ENCODE measurements around the gene SIDT1.
"Not testable (repeated sequence)": the region's sequence is repeated elsewhere in the genome, so short reads cannot be mapped to it uniquely, and the experiment has no call there.

SIDT1 gene

DNA sequence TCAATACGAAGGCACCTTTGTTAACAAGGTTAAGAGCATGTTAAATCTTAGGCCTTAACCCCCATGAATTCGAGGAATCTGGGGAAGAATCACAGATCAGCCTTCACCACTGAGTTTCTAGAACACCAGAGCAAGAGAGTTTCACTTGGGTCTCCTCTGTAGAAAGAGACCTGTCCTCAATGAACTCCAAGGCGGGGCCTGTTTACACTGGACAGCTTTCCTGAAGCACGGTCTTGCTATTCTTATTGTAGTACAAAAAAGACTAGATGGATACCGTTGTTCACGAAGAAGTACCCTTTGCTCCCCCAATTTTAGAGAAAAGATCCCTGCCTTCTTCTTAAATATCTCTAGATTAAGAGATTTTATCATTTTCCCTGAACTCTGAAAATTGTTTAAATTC is 99.2 kb downstream of the SIDT1 start:
- no peak for FAIRE-seq

DNA sequence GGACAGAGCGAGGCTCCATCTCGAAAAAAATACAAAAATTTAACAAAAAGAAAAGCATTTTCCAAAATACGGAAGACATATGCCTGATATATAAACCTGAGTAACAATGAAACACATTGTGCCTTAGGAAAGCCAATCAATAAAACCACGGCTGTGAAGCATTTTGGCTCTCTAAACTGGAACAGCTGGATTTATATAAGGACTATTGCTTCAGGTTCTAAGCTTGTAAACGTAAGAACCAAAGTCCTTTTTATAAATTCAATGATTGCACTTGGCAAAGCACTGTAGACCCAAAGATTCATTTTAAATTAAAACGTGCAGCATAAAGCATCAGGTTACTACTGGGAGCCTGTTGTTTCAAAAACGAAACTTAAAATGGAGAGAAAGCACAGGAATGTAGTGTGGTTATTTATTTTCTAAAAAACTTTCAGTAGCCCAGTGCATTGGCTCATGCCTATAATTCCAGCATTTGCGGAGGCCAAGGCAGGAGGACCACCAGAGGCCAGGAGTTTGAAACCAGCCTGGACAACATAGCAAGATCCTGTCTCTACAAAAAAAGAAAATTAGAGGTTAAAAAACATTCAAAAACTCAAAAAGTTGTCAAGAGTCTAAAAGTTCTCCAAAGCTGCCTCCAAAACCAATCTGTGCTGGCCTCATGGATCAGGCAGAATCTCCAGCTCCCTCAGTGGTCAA is 102.6 kb downstream of the SIDT1 start:
- TF ChIP-seq POU2F2 (IDR thresholded peaks at IDR 0.05; ENCODE audit: low read depth, low read length) (no peak), TAF1 (IDR thresholded peaks at IDR 0.05; ENCODE audit: low read depth, low read length) (no peak), POLR2AphosphoS5 (IDR thresholded peaks at IDR 0.05; ENCODE audit: low read depth, low read length) (no peak), PAX5 (IDR thresholded peaks at IDR 0.05; ENCODE audit: insufficient read depth, low read length, severe bottlenecking) (no peak)
- DNase-seq (ENCODE audit: insufficient read length, low spot score) (no peak), FAIRE-seq (no peak)

More for the DNA sequence above, 99.2 kb downstream of the SIDT1 start:
- no peak for DNase-seq (ENCODE audit: insufficient read length, low spot score)
- TF ChIP-seq TAF1 (IDR thresholded peaks at IDR 0.05; ENCODE audit: low read depth, low read length) (no peak), POU2F2 (IDR thresholded peaks at IDR 0.05; ENCODE audit: low read depth, low read length) (no peak), POLR2A (IDR thresholded peaks at IDR 0.05; ENCODE audit: low read depth, low read length) (no peak), SPI1 (IDR thresholded peaks at IDR 0.05; ENCODE audit: low read depth, low read length) (no peak), PAX5 (IDR thresholded peaks at IDR 0.05; ENCODE audit: insufficient read depth, low read length, severe bottlenecking) (no peak), POLR2AphosphoS5 (IDR thresholded peaks at IDR 0.05; ENCODE audit: low read depth, low read length) (no peak)

DNA sequence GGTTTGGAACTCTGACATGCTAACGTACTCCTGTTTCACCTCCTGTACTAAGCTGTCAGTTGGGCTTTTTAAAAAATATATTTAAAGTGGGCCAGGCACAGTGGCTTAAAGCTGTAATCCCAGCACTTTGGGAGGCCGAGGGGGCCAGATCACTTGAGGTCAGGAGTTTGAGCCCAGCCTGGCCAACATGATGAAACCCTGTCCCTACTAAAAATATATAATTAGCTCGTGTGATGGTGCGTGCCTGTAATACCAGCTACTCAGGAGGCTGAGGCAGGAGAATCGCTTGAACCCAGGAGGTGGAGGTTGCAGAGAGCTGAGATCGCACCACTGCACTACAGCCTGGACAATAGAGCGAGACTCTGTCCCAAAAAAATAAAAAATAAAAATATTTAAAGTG is 103.7 kb downstream of the SIDT1 start:
- not testable (repeated sequence) for FAIRE-seq; DNase-seq (ENCODE audit: insufficient read length, low spot score)

DNA sequence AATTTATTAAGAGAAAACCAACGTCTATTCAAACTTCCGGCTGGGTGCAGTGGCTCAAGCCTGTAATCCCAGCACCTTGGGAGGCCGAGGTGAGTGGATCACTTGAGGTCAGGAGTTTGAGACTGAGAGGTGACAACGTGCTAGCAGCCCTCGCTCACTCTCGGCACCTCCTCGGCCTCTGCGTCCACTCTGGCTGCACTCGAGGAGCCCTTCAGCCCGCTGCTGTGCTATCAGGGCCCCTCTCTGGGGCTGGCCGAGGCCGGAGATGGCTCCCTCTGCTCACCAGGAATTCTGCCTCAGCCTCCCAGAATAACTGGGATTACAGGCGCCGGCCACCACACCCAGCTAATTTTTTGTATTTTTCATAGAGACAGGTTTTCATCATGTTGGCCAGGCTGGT is 105.4 kb downstream of the SIDT1 start:
- no peak for TF ChIP-seq POLR2A (IDR thresholded peaks at IDR 0.05; ENCODE audit: low read depth, low read length)
- no peak for TF ChIP-seq POLR2AphosphoS5 (IDR thresholded peaks at IDR 0.05; ENCODE audit: low read depth, low read length)
- DNase-seq (ENCODE audit: insufficient read length, low spot score): no peak
- no peak for FAIRE-seq

DNA sequence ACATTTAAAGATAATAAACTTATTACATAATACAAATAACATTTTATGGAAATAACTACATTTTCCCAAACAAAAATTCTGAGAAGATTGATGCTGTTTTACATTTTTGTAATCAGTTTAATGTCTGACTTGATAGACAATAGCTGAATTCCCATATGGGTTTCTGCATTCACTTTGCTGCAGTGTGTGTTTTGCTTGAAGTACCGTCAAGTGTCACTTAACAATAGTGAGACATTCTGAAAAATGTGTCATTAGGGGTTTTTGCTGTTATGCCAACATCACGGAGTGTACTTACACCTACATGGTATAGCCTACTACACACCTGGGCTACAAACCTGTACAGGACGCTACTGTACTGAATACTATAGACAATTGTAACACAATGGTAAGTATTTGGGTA is 106.6 kb downstream of the SIDT1 start:
- no peak for FAIRE-seq
- DNase-seq (ENCODE audit: insufficient read length, low spot score): no peak
- TF ChIP-seq POU2F2 (IDR thresholded peaks at IDR 0.05; ENCODE audit: low read depth, low read length) (no peak), PAX5 (IDR thresholded peaks at IDR 0.05; ENCODE audit: insufficient read depth, low read length, severe bottlenecking) (no peak), SPI1 (IDR thresholded peaks at IDR 0.05; ENCODE audit: low read depth, low read length) (no peak), TAF1 (IDR thresholded peaks at IDR 0.05; ENCODE audit: low read depth, low read length) (no peak), POLR2A (IDR thresholded peaks at IDR 0.05; ENCODE audit: low read depth, low read length) (no peak), POLR2AphosphoS5 (IDR thresholded peaks at IDR 0.05; ENCODE audit: low read depth, low read length) (no peak)

DNA sequence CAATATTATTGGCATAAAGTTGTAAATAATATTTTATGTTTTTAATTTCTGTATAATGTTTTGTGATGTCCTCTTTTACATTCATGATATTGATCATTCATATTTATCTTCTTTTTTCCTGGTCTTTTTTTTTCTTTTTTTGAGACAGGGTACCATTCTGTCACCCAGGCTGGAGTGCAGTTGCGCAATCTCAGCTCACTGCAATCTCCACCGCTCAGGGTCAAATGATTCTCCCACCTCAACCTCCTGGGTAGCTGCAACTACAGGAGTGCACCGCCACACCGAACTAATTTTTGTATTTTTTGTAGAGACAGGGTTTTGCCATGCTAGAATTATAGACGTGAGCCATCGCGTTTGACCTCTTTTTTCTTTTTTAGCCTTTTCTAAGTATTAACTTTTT is 111.2 kb downstream of the SIDT1 start:
- no peak for TF ChIP-seq TAF1 (IDR thresholded peaks at IDR 0.05; ENCODE audit: low read depth, low read length)
- TF ChIP-seq POU2F2 (IDR thresholded peaks at IDR 0.05; ENCODE audit: low read depth, low read length): no peak
- TF ChIP-seq POLR2AphosphoS5 (IDR thresholded peaks at IDR 0.05; ENCODE audit: low read depth, low read length): no peak
- no peak for TF ChIP-seq POLR2A (IDR thresholded peaks at IDR 0.05; ENCODE audit: low read depth, low read length)
- no peak for TF ChIP-seq PAX5 (IDR thresholded peaks at IDR 0.05; ENCODE audit: insufficient read depth, low read length, severe bottlenecking)
- TF ChIP-seq SPI1 (IDR thresholded peaks at IDR 0.05; ENCODE audit: low read depth, low read length): no peak
- FAIRE-seq: no peak
- DNase-seq (ENCODE audit: insufficient read length, low spot score): no peak

DNA sequence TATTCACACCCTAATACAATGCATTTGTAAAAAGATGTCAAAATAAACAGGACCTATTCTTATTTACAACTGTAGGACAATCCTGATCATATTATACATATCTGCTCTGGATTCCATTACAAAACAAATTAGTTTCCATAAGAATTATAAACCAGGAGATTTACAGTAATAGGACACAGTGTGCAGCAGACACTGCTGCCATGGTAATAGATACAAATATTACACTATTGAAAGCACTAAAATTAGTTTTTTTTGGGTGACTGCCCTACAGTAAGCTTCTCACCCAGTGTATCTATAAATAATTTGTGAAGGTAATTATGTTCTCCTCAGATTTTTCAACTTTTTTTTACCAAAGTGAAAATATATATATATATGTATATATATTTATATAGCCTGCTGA is 116.2 kb downstream of the SIDT1 start:
- no peak for DNase-seq (ENCODE audit: insufficient read length, low spot score)
- no peak for FAIRE-seq
- TF ChIP-seq POU2F2 (IDR thresholded peaks at IDR 0.05; ENCODE audit: low read depth, low read length) (no peak), POLR2AphosphoS5 (IDR thresholded peaks at IDR 0.05; ENCODE audit: low read depth, low read length) (no peak), SPI1 (IDR thresholded peaks at IDR 0.05; ENCODE audit: low read depth, low read length) (no peak), TAF1 (IDR thresholded peaks at IDR 0.05; ENCODE audit: low read depth, low read length) (no peak), PAX5 (IDR thresholded peaks at IDR 0.05; ENCODE audit: insufficient read depth, low read length, severe bottlenecking) (no peak), POLR2A (IDR thresholded peaks at IDR 0.05; ENCODE audit: low read depth, low read length) (no peak)

DNA sequence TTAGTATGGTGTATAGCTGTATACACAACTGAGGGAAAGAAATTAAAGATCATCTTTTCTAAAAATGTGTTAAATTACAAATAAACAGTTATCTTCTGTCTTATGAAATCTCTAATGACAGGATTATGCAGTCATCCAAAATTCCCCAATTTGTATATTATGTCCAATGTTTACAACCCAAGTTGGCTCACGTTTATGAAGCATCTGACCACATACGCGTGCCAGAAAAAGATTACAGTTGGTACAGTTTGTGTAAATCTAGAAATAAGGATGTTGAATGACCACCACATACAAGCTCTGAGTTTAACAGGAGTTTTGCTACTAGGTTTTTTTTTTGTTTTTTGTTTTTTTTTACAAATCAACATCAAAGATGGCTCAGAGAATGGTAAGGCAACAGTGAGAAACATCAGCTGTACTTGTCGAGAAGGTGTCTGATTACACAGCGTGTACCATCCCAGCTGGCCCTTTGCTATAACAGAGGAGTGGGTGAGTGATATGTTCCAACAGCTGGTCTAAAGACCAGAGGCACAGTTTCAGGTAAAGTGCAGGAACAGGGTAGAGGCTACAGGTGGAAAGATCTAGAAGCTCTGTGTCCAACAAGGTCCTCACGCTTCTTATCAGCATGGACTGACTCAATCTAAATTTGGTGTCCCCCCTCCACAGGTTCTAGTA is 117.0 kb downstream of the SIDT1 start:
- DNase-seq (ENCODE audit: insufficient read length, low spot score): no peak
- TF ChIP-seq TAF1 (IDR thresholded peaks at IDR 0.05; ENCODE audit: low read depth, low read length) (no peak), POLR2A (IDR thresholded peaks at IDR 0.05; ENCODE audit: low read depth, low read length) (no peak), SPI1 (IDR thresholded peaks at IDR 0.05; ENCODE audit: low read depth, low read length) (no peak), POLR2AphosphoS5 (IDR thresholded peaks at IDR 0.05; ENCODE audit: low read depth, low read length) (no peak), POU2F2 (IDR thresholded peaks at IDR 0.05; ENCODE audit: low read depth, low read length) (no peak), PAX5 (IDR thresholded peaks at IDR 0.05; ENCODE audit: insufficient read depth, low read length, severe bottlenecking) (no peak)
- FAIRE-seq: no peak

DNA sequence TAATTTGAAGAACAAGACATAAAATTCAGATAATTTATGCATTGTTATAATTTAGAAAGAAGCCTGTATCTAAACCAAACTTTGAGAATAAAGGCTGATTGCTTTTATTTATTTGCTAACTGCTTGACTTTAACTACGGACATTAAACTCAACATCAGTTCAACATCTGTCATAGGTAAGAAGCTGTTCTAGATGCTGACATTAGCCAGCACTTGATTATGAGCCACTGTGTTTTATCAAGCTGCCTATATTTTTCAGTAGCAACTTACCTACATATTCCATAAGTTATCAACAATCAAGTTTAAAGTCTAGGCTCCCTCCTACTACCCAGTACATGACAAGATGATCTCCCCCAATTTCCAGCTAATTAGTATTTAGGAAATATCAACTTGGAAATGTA is 122.0 kb downstream of the SIDT1 start:
- TF ChIP-seq TAF1 (IDR thresholded peaks at IDR 0.05; ENCODE audit: low read depth, low read length) (no peak), SPI1 (IDR thresholded peaks at IDR 0.05; ENCODE audit: low read depth, low read length) (no peak), POLR2A (IDR thresholded peaks at IDR 0.05; ENCODE audit: low read depth, low read length) (no peak), POU2F2 (IDR thresholded peaks at IDR 0.05; ENCODE audit: low read depth, low read length) (no peak), PAX5 (IDR thresholded peaks at IDR 0.05; ENCODE audit: insufficient read depth, low read length, severe bottlenecking) (no peak), POLR2AphosphoS5 (IDR thresholded peaks at IDR 0.05; ENCODE audit: low read depth, low read length) (no peak)
- no peak for DNase-seq (ENCODE audit: insufficient read length, low spot score)
- no peak for FAIRE-seq

DNA sequence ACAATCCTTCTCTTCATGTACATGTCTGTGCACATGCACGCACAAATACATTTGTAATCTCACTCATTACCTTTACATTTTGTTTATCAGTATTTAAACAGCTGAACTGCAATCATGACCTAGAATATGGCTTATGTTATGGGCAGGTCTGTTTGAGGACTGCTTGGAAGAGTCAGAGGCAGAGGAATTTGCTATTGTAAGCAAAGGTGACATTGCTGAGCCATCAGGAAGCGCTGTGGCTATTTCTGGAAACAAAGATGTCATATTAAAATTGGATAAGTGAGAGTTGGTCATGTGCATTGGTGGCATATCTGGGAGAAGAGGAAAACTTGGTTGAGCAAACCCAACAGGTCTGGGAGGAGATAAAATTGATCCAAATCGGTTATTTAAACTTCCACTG is 122.5 kb downstream of the SIDT1 start:
- FAIRE-seq (no peak), DNase-seq (ENCODE audit: insufficient read length, low spot score) (no peak)
- no peak for TF ChIP-seq POLR2A (IDR thresholded peaks at IDR 0.05; ENCODE audit: low read depth, low read length)
- TF ChIP-seq TAF1 (IDR thresholded peaks at IDR 0.05; ENCODE audit: low read depth, low read length): no peak
- no peak for TF ChIP-seq POLR2AphosphoS5 (IDR thresholded peaks at IDR 0.05; ENCODE audit: low read depth, low read length)
